NCI-H1048 (cell line): Measurements from ENCODE around the gene GXYLT2.
"Not testable (repeated sequence)": the region's sequence is repeated elsewhere in the genome, so short reads cannot be mapped to it uniquely, and the experiment has no call there.

Source experiments
- DNase-seq: peaks from one replicate; lab custom pipeline; 2025; lab: John Stamatoyannopoulos, UW

Gene GXYLT2

DNA sequence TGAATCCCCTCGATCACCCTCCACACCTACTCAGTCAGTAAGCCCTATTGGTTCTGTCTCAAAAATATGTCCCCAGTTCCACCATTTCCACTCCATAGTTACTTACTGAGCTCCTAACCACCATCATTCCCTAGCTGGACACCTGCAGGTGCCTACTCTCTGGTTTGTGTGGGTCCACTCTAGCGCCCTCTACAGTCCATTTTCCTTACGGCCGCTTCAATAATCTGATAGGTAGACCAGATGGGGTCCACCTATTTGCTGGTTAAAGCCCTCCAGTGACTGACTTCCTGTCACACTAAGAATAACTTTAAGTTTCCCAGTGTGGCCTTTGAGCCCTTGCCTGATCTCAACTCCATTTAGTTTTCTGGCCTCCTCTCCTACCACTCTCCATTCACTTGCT is 5.0 kb downstream of the GXYLT2 start:
- DNase-seq = no peak

DNA sequence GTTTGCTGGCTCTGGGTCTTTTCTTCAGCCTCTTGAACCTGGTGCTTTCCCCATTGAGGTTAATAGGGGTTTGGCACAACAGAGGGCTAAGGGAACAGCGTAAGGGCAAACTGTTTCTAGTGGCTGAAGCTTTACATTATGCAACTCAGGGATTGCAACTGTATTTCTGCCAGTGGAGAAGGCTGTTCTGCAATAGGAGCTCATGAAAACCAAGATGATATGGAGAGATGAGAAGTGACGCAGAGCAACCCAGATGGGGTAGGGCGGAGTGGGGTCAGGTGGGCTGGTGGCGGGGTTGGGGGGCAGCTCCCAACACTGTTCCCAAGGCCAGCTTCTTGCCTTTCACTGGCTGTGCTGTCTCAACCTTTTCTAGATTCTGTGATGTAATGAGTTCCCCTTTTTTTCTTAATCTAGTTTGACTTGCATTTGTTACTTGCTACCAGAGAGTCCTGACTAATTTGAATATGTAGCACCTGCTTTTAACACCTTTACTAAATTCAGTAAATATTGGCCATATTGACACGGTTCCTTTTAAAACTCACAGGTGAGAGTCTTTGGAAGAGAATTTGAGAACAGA is 7.2 kb downstream of the GXYLT2 start:
- no peak for DNase-seq

DNA sequence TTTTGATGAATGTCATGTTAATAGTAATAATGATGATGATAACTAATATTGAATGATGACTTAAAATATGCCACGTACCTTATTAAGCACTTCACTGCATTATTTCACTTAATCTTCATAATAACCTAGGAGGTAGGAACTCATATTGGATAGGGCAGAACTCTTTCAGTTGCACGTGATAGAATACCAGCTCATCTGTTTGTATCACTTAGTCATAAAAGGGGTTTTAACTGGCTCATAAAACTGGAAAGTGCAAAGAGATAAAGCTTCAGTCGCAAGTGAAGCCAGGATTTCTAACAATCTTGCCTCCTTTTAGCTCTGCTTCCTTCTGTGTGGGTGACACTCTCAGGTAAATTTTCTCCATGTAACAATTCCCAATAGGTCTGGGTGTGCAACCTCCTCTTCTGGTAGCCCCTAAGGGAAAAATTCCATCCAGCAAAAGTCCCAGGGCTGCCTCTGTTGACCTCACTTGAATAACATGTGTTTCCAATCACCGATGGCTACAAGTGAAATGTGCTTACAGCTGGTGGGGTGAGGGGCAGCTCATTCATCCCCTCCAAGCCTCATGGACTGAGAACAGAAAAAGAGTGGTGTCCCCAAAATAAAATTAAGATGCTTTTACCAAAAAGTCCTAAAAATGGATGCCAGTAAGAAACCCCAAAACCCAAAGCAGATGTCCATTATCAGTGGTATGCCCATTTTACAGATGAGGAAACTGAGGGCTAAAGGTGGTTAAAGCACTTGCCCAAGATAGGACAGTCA is 9.3 kb downstream of the GXYLT2 start:
- no peak for DNase-seq

DNA sequence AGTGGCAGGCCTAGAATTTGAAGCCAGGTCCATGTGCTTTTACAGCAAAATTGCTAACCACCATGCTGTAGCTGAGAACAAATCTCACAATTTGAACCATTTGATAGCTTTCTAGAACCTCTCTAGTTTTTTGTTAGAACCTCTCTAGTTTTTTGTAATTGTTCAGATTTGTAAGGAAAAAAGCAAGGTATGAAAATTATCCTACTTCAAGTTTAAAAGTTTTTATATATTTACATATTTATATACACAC is 9.8 kb downstream of the GXYLT2 start:
- no peak for DNase-seq

DNA sequence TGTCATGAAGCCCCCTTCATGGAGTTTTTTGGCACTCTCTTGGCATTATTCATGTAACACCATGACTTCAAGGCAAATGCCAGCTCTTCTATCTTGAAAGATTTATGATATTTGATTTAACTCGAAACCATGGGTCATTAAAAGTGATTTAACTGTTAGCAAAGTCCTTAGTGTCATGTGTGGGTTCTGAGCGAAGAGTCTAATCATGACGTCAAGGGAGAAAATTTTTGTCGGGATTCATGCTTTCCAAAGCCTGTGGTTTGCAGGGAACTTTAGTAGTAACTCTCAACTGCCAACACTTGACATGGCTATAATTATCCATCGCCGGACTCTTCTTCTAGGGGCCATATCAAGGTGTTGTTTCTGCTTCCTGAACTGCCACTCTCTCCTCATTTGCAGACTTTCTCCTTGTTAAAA is 11.5 kb downstream of the GXYLT2 start:
- no peak for DNase-seq

DNA sequence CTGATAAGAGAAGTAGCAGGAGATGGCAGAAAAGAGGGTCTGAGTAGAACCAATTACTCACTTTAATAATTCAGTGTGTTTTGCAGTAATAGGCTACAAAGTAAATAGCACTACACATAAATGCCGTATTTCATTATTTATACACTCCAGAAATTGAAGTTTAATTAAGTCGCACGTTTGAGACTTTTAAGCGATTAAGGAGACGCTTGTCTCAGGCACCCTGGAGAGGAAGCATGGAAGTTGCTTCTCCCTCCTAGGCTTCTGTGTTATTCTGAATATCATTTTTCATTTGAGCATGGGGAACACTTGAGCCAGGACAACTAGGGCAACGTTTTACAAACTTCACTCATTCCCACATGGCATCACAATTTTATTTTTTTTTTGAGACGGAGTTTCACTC is 12.2 kb downstream of the GXYLT2 start:
- DNase-seq = no peak

DNA sequence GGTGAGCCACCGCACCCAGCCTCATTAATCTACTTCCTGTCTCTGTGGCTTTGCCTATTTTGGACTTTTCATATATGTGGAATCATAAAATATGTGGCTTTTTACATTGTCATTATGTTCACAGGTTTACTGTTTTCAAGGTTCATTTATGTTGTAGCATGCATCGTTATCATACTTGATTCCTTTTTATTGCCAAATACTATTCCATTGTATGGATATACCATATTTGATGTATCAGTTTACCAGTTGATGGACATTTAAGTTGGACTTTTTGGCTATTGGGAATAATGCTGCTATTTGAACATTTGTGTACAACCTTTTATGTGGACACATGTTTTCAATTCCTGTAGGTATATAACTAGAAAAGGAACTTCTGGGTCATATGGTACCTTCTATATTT is 14.0 kb downstream of the GXYLT2 start:
- no peak for DNase-seq

DNA sequence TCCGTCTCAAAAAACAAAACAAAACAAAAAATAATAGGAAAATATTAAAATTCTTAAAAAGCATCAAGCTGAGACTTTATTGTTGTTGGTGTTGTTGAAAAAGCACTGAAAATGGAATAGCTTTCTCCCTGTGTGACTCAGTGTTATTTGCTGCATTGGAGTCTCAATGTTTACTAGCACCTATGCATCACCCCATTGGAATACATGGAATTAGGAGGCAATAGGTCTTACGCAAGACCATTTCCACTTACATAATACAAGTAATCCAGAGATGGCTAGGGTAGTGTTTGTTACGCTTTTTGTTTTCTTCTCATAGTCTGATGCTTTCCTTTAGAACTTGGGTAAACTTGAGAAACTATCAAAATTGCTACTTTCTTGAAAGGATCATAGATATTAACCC is 15.2 kb downstream of the GXYLT2 start:
- DNase-seq = no peak

DNA sequence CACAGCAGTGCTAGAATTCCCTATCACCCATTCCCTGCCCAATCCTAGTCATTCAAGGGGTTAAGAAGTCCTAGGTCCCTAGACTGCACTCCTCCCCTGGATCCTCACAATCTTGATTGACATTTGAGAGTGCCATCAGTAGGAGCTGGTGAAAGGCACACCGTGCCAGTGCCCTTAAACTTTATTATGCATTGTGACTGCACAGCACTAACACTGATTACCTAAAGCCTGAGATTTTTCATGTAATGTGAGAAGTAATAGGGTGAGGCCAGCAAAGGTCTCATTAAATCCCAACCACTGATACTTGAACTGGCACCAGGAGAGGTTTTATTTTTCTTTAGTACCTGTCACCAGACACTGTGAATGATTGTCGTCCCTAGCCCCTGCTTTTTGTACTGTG is 16.3 kb downstream of the GXYLT2 start:
- DNase-seq = no peak

DNA sequence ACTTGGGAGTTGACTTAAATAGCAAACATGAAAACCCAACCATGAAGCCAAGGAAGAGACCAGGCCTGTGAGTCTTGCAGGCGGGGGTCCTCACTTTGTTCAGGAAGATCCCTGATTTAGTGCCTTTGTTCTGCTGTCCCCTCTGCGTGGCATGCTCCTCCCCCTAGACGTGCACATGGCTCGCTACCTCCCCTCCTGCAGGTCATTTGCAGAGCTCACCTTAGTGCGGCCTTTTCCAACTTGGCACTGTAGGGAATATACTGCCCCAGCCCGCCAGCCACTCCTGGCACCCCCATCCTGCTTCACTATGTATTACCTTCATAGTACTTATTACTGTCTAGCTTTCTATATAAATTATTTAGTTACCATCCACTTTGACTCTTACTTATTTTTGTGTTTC is 18.3 kb downstream of the GXYLT2 start:
- no peak for DNase-seq

DNA sequence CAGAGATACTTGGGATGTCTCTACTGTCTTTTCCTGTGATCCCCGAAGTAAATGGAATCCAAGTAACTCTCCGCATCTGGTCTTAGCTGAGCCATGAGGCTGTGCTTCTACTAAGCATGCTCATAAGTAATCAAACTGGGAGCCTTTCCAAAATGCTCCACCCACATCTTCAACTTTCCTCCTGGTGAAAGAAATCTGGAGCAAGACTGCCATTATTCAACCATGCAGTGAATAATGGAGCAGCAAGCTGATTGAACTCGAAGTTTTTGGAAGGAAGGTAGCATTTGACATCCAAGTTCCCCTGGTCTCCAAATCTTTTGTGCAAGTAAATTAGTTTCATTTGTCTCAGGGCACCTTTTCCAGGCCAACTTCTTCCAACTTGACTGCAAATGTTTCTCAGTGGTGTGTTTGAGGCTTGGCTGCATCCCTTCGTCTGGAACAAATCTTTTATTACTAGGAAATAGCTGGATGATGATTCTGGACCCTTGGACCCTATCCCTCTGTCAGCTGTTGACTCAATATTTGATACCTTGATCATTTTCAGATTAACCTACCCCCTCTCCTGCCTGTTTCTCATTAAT is 19.4 kb downstream of the GXYLT2 start:
- DNase-seq = no peak

DNA sequence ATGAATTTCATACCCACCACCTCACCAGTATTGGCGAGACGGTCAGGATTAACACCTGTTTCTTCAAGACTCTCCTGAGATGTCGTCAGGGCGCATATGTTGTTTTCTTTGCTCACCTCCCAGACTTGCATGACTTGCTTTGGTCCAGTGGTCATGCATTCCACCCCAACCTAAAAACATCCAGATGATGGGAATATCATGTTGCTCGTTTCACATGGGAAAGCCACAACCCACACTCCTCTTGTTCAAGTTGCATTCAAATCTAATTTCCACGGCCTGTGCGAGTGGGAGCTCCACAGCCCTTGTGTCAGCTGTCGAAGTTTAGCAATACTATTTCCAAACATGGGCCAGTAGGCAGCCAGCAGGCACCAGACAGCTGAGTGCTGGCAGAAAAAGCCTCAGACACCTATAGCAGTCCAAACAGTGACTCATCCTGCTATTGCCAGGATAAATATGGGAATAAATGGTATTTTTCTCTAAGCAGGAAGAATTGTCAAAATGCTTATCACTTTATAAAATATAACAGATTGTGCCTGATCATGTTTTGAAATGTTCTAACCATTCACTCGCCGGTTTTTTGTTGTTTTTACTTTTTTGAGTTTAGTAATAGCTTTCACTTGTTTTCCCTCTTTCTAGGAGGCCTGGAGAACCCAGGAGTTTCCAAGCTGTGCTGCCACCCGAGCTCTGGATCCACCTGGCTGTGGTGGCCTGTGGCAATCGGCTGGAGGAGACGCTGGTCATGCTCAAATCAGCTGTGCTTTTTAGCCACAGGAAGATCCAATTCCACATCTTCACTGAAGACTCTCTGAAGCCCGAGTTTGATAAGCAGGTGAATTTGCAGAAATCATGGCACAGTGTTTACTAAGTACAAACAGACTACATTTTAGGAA is 20.1 kb downstream of the GXYLT2 start:
- DNase-seq = no peak

DNA sequence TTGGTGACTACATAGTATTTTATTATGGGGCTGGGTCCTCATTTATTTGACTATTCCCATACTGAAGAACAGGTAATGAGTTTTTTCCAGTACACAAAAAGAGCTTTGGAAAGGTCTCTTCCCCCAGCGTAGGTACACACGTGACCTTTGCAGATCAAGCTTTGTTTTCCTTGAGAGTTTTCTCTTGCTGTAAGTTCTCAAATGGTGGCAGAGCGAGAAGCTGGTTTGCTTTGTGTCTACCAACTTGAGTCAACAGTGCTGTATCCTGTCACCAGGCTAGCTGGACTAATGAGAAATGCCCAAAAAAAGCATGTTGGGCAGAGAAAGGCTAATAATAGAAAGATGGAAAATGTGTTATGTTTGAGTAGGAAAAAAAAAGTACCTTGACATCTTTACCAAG is 21.7 kb downstream of the GXYLT2 start:
- DNase-seq = no peak

DNA sequence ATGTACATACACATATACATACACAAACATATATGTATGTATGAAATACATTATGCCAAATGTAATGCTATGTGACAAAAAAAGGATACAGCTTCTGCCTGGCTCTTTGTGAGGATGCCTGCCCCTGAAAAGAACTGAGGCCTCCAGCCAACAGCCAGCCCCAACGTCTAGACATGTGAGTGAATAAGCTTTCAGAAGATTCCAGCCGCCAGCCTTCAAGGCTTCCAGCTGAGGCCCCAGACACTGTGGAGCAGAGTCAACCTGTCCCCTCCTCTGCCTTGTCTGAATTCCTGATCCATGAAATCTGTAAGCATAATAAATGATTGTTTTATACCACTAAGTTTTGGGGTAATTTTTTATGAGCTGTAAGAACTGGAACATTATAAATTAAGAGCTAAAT is 24.7 kb downstream of the GXYLT2 start:
- no peak for DNase-seq

DNA sequence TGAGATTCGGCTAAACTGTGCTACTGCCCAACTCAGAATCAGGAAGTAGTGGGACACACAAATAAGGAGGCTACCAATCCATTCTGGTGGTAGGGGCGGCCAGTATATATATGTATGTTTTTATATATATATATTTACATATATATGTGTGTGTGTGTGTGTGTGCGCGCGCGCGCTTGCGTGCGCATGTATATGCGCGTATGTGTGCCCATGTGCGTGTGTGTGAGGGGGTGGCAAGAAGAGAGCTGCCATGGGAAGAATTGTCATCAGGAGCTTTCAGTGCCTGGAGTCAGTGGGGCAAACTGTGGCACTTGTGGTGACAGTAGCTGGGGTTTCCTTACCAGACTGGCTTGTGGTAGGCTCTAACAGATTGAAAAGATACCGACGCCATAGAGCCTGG is 26.5 kb downstream of the GXYLT2 start:
- no peak for DNase-seq

DNA sequence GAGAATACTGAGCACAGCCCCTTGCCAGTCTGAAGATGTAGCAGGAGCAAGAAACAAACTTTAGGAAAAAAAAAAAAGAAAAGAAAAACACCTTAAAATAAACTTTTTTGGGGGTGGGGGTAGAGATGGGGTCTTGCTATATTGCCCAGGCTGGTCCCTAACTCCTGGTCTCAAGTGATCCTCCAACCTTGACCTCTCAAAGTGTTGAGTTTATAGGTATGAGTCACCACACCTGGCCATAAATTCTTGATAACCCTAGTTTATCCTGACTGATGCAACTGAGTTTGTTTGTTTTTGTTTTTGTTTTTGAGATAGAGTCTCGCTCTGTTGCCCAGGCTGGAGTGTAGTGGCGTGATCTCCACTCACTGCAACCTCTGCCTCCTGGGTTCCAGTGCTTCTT is 28.4 kb downstream of the GXYLT2 start:
- DNase-seq = no peak

DNA sequence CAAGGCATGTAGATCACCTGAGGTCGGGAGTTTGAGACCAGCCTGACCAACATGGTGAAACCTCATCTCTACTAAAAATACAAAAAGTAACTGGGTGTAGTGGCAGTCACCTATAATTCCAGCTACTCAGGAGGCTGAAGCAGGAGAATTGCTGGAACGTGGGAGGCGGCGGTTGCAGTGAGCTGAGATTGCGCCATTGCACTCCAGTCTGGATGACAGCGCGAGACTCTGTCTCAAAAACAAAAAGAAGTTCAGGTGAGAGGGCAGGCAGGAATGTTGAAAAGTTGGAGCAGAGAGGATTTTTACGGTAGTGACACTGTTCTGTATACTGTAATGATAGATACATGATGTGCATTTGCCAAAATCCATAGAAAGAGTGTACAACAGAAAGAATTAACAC is 31.7 kb downstream of the GXYLT2 start:
- DNase-seq = no peak

DNA sequence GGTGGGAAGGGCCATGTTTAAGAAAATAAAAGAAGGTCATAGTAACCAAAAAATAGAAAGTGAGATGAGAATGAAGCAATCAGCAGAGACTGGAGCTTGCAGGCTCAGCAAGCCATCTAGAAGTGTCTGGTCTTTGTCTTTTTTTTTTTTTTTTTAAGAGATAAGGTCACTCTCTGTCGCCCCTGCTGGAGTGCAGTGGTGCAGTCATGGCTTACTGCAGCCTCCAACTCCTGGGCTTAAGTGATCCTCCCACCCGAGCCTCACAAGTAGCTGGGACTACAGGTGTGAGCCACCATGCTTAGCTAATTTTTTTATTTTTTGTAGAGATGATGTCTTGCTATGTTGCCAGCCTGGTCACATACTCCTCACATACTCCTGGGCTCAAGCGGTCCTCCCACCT is 36.2 kb downstream of the GXYLT2 start:
- DNase-seq = no peak

DNA sequence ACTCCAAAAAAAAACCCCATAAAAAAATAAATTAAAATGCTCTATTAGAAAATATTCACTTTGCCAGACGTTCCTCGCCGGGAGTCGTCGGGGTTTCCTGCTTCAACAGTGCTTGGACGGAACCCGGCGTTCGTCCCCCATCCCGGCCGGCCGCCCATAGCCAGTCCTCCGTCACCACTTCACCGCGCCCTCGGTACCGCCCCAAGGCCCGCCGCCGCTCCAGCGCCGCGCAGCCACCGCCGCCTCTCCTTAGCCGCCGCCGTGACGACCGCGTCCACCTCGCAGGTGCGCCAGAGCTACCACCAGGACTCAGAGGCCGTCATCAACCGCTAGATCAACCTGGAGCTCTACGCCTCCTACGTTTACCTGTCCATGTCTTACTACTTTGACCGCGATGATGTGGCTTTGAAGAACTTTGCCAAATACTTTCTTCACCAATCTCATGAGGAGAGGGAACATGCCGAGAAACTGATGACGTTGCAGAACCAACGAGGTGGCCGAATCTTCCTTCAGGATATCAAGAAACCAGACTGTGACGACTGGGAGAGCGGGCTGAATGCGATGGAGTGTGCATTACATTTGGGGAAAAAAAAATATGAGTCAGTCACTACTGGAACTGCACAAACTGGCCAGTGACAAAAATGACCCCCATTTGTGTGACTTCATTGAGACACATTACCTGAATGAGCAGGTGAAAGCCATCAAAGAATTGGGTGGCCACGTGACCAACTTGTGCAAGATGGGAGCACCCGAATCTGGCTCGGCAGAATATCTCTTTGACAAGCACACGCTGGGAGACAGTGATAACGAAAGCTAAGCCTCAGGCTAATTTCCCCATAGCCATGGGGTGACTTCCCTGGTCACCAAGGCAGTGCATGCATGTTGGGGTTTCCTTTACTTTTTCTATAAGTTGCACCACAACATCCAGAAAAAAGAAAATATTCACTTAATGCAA is 41.2 kb downstream of the GXYLT2 start:
- DNase-seq = not testable (repeated sequence)

DNA sequence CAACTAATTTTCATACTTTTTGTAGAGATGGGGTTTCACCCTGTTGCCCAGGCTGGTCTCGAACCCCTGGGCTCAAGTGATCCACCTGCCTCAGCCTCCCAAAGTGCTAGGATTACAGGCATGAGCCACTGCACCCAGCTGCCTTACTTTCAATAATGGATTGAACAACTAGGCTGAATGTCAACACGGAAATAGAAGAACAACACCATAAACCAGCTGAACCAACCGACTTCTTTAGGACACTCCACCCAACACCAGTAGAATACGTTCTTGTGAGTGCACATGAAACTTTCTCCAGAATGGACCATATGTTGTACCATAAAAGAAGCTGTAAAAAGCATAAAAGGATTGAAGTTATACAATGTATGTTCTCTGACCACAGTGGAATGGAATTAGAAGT is 42.9 kb downstream of the GXYLT2 start:
- no peak for DNase-seq

DNA sequence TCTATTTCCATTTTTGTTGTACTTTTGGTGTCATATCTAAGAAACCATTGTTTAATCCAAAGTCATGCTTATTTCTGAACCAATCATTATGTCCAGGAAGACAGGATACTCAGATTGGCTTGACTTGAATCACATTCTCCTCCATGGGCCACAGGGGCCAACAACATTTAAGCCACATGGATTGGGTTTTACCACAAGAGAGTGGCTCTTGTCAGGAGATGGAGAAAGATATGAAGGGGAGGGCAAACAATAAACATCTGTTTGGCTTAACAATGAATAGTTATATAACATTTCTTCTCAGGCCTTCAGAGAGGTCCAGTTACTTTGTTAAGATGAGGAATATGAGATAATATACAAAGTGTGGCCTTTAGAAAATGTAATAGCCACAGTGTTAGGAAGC is 44.6 kb downstream of the GXYLT2 start:
- DNase-seq = no peak
